Activated T-cell treated with anti-CD3 and anti-CD28 coated beads, Interleukin-2, amount 50 U/mL, for 72 hours (primary cell): ENCODE measurements around the gene UBE2J2. TPM values are rescaled to one million over a fixed set of nuclear protein-coding genes. Genes with fewer than 3 reads are reported as not detected.

Experiments used
- ATAC-seq, 2 donors: fragments of 150-1000 bp; cut with Tn5 transposase; replicated peaks in 1 of 2; 2 replicates each; pipeline ENCODE4 v1.10.0; 2021; ENCODE audit warnings: moderate library complexity in 2 of 2, mild to moderate bottlenecking in 1 of 2
- DNase-seq, 2 donors: peaks; one replicate each; pipeline ENCODE4 v3.0.0; 2021 to 2022; ENCODE audit warnings: mixed read lengths in 1 of 2
- H3K27ac Mint-ChIP-seq: one replicate; pipeline ENCODE4 v1.8.0; 2022; ENCODE audit warnings: mild to moderate bottlenecking, moderate library complexity, mixed read lengths
- H3K27me3 Mint-ChIP-seq: one replicate; pipeline ENCODE4 v1.8.0; 2022; ENCODE audit warnings: low read depth, mixed read lengths
- H3K36me3 Mint-ChIP-seq, 2 donors: one replicate each; pipeline ENCODE4 v1.8.0; 2022; ENCODE audit warnings: mixed read lengths in 2 of 2, mild to moderate bottlenecking in 1 of 2; ENCODE audit not compliant: insufficient read depth in 2 of 2
- H3K4me1 Mint-ChIP-seq: one replicate; pipeline ENCODE4 v1.8.0; 2022; ENCODE audit warnings: low read depth, mixed read lengths
- H3K4me3 Mint-ChIP-seq, 2 donors: one replicate each; pipeline ENCODE4 v1.8.0; 2022; ENCODE audit warnings: mild to moderate bottlenecking in 2 of 2, mixed read lengths in 2 of 2, moderate library complexity in 2 of 2
- H3K9me3 Mint-ChIP-seq, 2 donors: one replicate each; pipeline ENCODE4 v1.8.0; 2022; ENCODE audit warnings: mixed read lengths in 2 of 2
- total RNA-seq, 2 donors: library from RNA; stranded (reverse); gene quantifications; one replicate each; pipeline ENCODE4 v1.2.3, GENCODE V29; 2022

The UBE2J2 gene
- total RNA-seq, 2 donors from 2014 or later = 63.5 to 77.8 TPM

GRCh38 chr1:1314237-1314586, 40.6 kb upstream of the UBE2J2 start:
- no peaks in the 10 kb centered on the region for H3K9me3 Mint-ChIP-seq
- no peak overlapping the region for H3K27ac Mint-ChIP-seq
- H3K4me1 Mint-ChIP-seq = no peaks in the 10 kb centered on the region
- ATAC-seq (no peak), DNase-seq (no peak)
- no peaks in the 10 kb centered on the region for H3K27me3 Mint-ChIP-seq
- H3K4me3 Mint-ChIP-seq = no peak overlapping the region
- H3K36me3 Mint-ChIP-seq = peaks cover 0 to 4% of the 10 kb centered on the region in 2 donors

DNA sequence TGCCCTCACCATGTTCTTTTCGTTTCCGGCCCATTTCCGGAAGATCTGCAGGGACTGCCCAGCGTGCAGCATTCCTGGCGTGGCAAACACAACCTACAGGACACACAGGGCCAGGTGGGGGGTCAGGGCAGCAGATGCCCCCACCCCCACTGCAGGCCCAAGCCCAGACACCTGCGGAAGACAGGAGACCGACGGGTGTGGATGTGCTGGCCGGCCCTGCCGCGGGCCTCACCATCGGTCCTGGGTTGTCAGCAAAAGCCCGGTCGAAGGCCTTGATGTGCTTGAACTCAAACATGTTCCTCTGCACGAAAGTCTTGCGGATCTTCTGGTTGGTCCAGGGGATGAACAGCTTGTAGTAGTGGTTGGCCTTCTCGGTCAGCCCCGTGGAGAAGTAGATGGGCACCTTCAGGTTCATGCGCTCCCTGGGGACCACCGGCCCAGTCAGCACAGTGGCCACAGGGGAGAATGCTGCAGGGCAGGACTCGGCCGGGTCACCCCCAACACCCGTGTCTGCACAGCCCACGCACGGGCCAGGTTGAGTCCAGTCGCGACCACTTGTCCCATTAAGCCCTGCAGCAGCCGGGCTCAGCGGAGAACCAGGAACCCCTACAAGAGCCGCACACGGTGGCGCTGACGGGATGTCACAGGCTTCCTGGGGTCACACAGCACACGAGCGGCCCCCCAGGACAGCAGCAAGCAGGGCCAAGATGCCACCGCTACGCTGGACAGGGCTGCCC, 40.0 kb upstream of the UBE2J2 start:
- Mint-ChIP-seq H3K4me3 (no peak overlapping the region), H3K27me3 (no peaks in the 10 kb centered on the region), H3K4me1 (no peaks in the 10 kb centered on the region), H3K36me3 (peaks cover 0 to 1% of the 10 kb centered on the region in 2 donors), H3K27ac (no peak overlapping the region), H3K9me3 (no peaks in the 10 kb centered on the region)
- DNase-seq = no peak
- no peak for ATAC-seq

DNA sequence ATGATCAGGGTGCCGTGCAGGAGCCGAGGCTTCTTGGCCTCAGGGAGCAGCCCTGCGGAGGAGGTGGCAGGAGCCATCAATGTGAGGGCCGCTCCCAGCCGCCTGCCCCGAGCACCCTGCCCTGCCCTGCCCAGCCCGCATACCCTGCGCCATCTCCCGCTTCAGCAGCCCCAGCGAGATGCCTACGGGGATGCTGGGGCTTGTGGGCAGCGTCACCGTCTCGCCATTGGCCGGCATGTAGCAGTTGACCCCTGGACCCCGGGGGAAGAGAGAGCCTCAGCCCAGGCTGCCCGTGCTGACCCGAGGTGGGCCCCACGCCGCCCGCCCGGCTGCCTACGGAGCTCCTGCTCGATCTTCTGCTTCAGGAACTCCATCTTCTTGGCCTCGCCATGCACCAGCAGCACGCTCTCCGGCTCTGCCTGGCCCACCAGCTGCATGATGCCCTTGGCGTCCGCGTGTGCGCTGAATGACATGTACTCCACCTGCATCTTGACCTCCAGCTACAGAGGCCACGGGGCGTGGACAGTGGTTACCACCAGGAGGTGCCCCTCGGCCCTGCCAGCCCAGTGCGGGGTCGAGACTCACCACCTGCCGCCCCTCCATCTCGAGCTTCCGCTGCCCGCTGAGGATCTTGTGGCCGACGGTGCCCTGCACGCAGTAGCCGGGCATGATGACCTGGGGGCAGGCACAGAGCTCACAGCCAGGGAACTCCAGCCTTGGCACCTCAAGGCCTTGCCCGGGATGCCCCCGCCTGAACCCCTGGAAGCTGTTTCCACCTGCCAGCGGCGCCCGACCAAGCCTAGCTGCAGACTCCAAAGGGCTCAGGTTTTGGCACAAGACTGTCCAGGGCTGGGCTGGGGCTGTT, 39.0 kb upstream of the UBE2J2 start:
- Mint-ChIP-seq H3K4me1 (no peaks in the 10 kb centered on the region), H3K4me3 (no peak overlapping the region), H3K27ac (no peak overlapping the region), H3K36me3 (peaks cover 0 to 1% of the 10 kb centered on the region in 2 donors), H3K9me3 (no peaks in the 10 kb centered on the region), H3K27me3 (no peaks in the 10 kb centered on the region)
- ATAC-seq (no peak), DNase-seq (no peak)

DNA sequence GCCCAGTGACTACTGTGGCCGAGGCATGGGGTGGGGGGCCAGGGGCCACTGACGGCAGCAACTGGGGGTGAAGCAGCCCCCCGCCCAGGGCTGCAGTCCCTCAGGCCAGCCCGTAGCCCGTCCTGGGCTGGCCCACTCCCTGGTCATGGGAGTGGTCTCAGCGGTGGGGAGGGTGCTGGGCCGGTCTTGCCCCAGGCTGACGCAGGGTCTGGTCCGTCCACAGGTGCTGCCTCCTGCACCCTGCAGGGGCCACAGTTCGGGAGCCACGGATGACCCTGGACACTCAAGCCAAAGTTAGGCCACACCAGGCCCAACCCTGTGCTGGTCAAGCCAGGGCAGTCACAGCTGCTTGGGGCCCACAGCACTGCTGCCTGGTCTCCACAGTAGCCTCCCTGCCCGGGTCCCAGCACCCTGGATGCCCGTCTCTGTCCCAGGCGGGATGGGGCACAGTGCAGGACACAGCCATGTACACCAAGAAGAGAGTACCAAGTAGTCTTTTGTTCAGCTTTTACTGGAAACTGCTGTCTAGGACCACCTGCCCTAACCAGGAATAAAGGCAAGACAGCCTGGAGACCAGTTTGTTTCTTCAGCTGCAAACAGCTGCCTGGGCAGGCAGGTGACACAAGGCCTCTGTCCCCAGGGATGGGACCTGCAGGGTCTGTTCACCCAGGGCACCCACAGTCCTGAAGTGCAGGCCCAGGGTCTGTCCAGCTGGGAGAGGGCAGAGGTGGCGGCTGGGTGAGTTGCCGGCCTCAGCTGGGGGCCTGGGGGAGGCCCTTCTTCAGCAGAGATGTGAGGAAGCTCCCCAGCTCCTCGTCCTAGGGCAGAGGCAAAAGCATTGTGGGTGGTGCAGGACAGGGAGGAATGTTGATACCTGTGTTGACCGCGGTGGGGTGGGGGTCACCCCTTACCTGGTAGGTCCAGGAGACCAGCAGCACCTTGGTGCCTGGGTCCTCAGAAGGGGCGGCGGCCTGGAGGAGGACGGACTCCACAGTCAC, 37.8 kb upstream of the UBE2J2 start:
- H3K36me3 Mint-ChIP-seq = peaks cover 0 to 1% of the 10 kb centered on the region in 2 donors
- H3K27ac Mint-ChIP-seq = no peak overlapping the region
- DNase-seq = no peak
- no peak for ATAC-seq
- no peaks in the 10 kb centered on the region for H3K9me3 Mint-ChIP-seq
- H3K4me3 Mint-ChIP-seq = no peak overlapping the region
- peaks cover 7% of the 10 kb centered on the region for H3K4me1 Mint-ChIP-seq
- H3K27me3 Mint-ChIP-seq = no peaks in the 10 kb centered on the region

GRCh38 chr1:1310476-1311053, 36.9 kb upstream of the UBE2J2 start:
- Mint-ChIP-seq H3K4me1 (peaks cover 15% of the 10 kb centered on the region), H3K27me3 (no peaks in the 10 kb centered on the region), H3K9me3 (no peaks in the 10 kb centered on the region), H3K27ac (no peak overlapping the region), H3K4me3 (peak overlapping the region; percentile 32 to 78), H3K36me3 (peaks cover 0 to 1% of the 10 kb centered on the region in 2 donors)
- no peak for DNase-seq
- no peak for ATAC-seq

DNA sequence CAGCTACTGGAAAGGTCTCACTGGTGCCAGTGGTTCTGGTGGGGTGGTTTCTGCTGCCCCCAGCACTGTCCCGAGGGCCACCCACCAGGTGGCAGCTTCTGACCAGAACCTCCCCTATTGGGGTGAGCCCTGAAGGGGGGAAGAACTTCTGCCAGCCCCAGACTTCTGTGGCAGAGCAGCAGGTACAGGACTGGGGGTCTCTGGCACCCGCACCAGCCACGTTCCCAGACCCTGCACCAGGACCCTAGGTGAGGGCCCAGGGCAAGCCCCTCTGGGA, 36.4 kb upstream of the UBE2J2 start:
- H3K4me1 Mint-ChIP-seq = peaks cover 16% of the 10 kb centered on the region
- H3K9me3 Mint-ChIP-seq = no peaks in the 10 kb centered on the region
- H3K27me3 Mint-ChIP-seq = no peaks in the 10 kb centered on the region
- no peak for ATAC-seq
- H3K27ac Mint-ChIP-seq = no peak overlapping the region
- H3K4me3 Mint-ChIP-seq = peak overlapping the region; percentile 78
- DNase-seq = no peak
- peaks cover 0 to 1% of the 10 kb centered on the region in 2 donors for H3K36me3 Mint-ChIP-seq

- peak overlapping the region; percentile 78 for H3K4me3 Mint-ChIP-seq
- DNase-seq (peak in 1 of 2 donors; percentile 28), ATAC-seq (no peak)
- no peaks in the 10 kb centered on the region for H3K27me3 Mint-ChIP-seq
- peaks cover 0 to 1% of the 10 kb centered on the region in 2 donors for H3K36me3 Mint-ChIP-seq
- H3K27ac Mint-ChIP-seq = no peak overlapping the region
- H3K4me1 Mint-ChIP-seq = peaks cover 16% of the 10 kb centered on the region
- no peaks in the 10 kb centered on the region for H3K9me3 Mint-ChIP-seq
Observed at GRCh38 chr1:1309251-1310108, 35.8 kb upstream of the UBE2J2 start.

DNA sequence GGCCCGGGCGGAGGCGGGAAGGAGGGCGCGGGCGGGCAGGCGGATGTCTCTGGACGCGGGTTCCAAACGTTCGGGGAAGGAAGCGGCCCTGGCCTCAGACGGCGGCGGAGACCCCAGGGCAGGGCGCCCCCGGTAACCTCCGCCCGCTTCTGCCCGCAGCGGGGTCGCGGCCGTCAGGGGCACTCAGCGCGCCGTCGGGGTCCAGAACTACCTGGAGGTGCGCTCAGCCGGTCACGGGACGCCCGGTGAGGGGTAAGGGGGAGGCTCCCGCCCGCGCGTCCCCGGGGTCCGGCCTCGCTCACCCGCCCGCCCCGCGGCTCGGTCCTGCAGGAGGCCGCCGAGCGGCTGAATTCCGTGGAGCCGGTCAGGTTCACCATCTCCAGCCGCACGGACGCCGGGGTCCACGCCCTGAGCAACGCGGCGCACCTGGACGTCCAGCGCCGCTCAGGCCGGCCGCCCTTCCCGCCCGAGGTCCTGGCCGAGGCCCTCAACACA, 35.1 kb upstream of the UBE2J2 start:
- Mint-ChIP-seq H3K9me3 (no peaks in the 10 kb centered on the region), H3K36me3 (peaks cover 0 to 1% of the 10 kb centered on the region in 2 donors), H3K27me3 (no peaks in the 10 kb centered on the region), H3K4me1 (peaks cover 16% of the 10 kb centered on the region), H3K27ac (no peak overlapping the region), H3K4me3 (peak overlapping the region; percentile 78 to 87)
- DNase-seq (no peak), ATAC-seq (no peak)

- Mint-ChIP-seq H3K4me1 (peaks cover 16% of the 10 kb centered on the region), H3K27me3 (no peaks in the 10 kb centered on the region), H3K27ac (no peak within 1 kb of the TSS), H3K4me3 (peak within 1 kb of the TSS; percentile 87 to 92), H3K9me3 (no peaks in the 10 kb centered on the region), H3K36me3 (no peaks in the 10 kb centered on the region)
- DNase-seq = peak; percentile 92 to 93
- ATAC-seq = peak; percentile 81 to 83
Observed at GRCh38 chr1:1307923-1308755, 34.5 kb upstream of the UBE2J2 start, which contains the start of the genes ACAP3 and PUSL1. ACAP3 (minus strand) TSS chr1:1307930; CDS start chr1:1307815, 115 bp downstream. PUSL1 (plus strand) TSS chr1:1308597; CDS start chr1:1308644, 47 bp downstream.

- Mint-ChIP-seq H3K27me3 (no peaks in the 10 kb centered on the region), H3K4me3 (peak overlapping the region; percentile 87 to 92), H3K27ac (no peak overlapping the region), H3K36me3 (no peaks in the 10 kb centered on the region), H3K9me3 (no peaks in the 10 kb centered on the region), H3K4me1 (peaks cover 16% of the 10 kb centered on the region)
- DNase-seq (no peak), ATAC-seq (peak in 1 of 2 donors; percentile 0)
Observed at GRCh38 chr1:1307261-1307922, 33.7 kb upstream of the UBE2J2 start.
